Activated T-helper 1 cell treated with anti-CD3 and anti-CD28 coated beads, Interleukin-2, amount 50 U/mL, for 16 hours (primary cell): ENCODE results near the gene GPSM1.
"Not testable (repeated sequence)": the region's sequence is repeated elsewhere in the genome, so short reads cannot be mapped to it uniquely, and the experiment has no call there.

Experiments used
- DNase-seq, 2 donors: peaks; one replicate each; pipeline ENCODE4 v3.0.0-alpha.2; 2020; ENCODE audit warnings: low read depth in 1 of 2, low spot score in 1 of 2

GPSM1 gene

GRCh38 chr9:136343121-136343883 is 16.0 kb downstream of the GPSM1 start:
- no peak for DNase-seq

GRCh38 chr9:136343884-136344269 is 16.5 kb downstream of the GPSM1 start:
- no peak for DNase-seq

- DNase-seq, result no peak
These were observed 17.4 kb downstream of the GPSM1 start for GRCh38 chr9:136344544-136345280.

- DNase-seq, result no peak
These were observed 18.2 kb downstream of the GPSM1 start for GRCh38 chr9:136345281-136346156.

GRCh38 chr9:136346157-136346481 is 18.8 kb downstream of the GPSM1 start:
- DNase-seq, result no peak

- DNase-seq, result no peak
These were observed 19.7 kb downstream of the GPSM1 start for GRCh38 chr9:136346927-136347465.

- DNase-seq, result no peak
These were observed 20.3 kb downstream of the GPSM1 start for GRCh38 chr9:136347472-136348256.

- no peak for DNase-seq
These were observed 21.4 kb downstream of the GPSM1 start for GRCh38 chr9:136348691-136349090.

- no peak for DNase-seq
These were observed 22.2 kb downstream of the GPSM1 start for GRCh38 chr9:136349546-136349945.

- DNase-seq, result no peak
These were observed 24.0 kb downstream of the GPSM1 start for GRCh38 chr9:136351252-136351800.

- DNase-seq, result not testable (repeated sequence)
These were observed 24.5 kb downstream of the GPSM1 start for GRCh38 chr9:136351868-136352267.

- DNase-seq, result no peak
These were observed 25.3 kb downstream of the GPSM1 start for GRCh38 chr9:136352682-136353081.

GRCh38 chr9:136353088-136353487 is 25.7 kb downstream of the GPSM1 start:
- DNase-seq, result no peak

GRCh38 chr9:136353757-136354488 is 26.6 kb downstream of the GPSM1 start:
- DNase-seq, result no peak

GRCh38 chr9:136354592-136355085 is 27.3 kb downstream of the GPSM1 start:
- no peak for DNase-seq

- no peak for DNase-seq
These were observed 28.5 kb downstream of the GPSM1 start for GRCh38 chr9:136355616-136356557.

GRCh38 chr9:136357202-136357725 is 29.9 kb downstream of the GPSM1 start:
- DNase-seq, result no peak

- no peak for DNase-seq
These were observed 30.7 kb downstream of the GPSM1 start for GRCh38 chr9:136358016-136358415.
